ENCODE measurements around the gene GPA33. TPM values are rescaled to one million over a fixed set of nuclear protein-coding genes. Genes with fewer than 3 reads are reported as not detected.

The GPA33 gene
- total RNA-seq, 4 donors from 2014 or later: 1.7 TPM; not detected in 3

- WGBS, 2 donors (ENCODE audit: low coverage in 1 of 2): 75 to 80% methylated on average over 1 to 4 of the region's 4 CpGs
- Histone ChIP-seq H3K4me1 (no peaks in the 10 kb centered on the region), H3K9me3 (no peaks in the 10 kb centered on the region), H3K27me3 (peaks cover 37% of the 10 kb centered on the region), H3K36me3 (no peaks in the 10 kb centered on the region), H3K27ac (no peak overlapping the region), H3K4me3 (no peak overlapping the region)
- TF ChIP-seq POLR2AphosphoS5 (IDR thresholded peaks at IDR 0.05): no peak
- TF ChIP-seq CTCF (IDR thresholded peaks at IDR 0.05): no peak
- TF ChIP-seq EP300 (IDR thresholded peaks at IDR 0.05): no peak
- TF ChIP-seq POLR2A (IDR thresholded peaks at IDR 0.05): no peak
- ATAC-seq: no peak
These were observed 40.8 kb upstream of the GPA33 start for GRCh38 chr1:167130829-167131510.

- no peak for TF ChIP-seq POLR2A (IDR thresholded peaks at IDR 0.05)
- TF ChIP-seq EP300 (IDR thresholded peaks at IDR 0.05): no peak
- TF ChIP-seq CTCF (IDR thresholded peaks at IDR 0.05): no peak
- no peak for TF ChIP-seq POLR2AphosphoS5 (IDR thresholded peaks at IDR 0.05)
- Histone ChIP-seq H3K4me1 (no peaks in the 10 kb centered on the region), H3K4me3 (no peak overlapping the region), H3K27me3 (peaks cover 39% of the 10 kb centered on the region), H3K36me3 (no peaks in the 10 kb centered on the region), H3K9me3 (no peaks in the 10 kb centered on the region), H3K27ac (no peak overlapping the region)
- no peak for ATAC-seq
- WGBS, 2 donors (ENCODE audit: low coverage in 1 of 2): 78 to 80% methylated on average over 11 to 15 of the region's 17 CpGs
These were observed 38.4 kb upstream of the GPA33 start for GRCh38 chr1:167128261-167129227.

- Histone ChIP-seq H3K9me3 (no peaks in the 10 kb centered on the region), H3K4me3 (no peak overlapping the region), H3K36me3 (no peaks in the 10 kb centered on the region), H3K27ac (no peak overlapping the region), H3K4me1 (no peaks in the 10 kb centered on the region), H3K27me3 (peaks cover 39% of the 10 kb centered on the region)
- 71 to 79% methylated on average over 1 to 5 of the region's 5 CpGs for WGBS, 2 donors (ENCODE audit: low coverage in 1 of 2)
- TF ChIP-seq POLR2AphosphoS5 (IDR thresholded peaks at IDR 0.05): no peak
- TF ChIP-seq EP300 (IDR thresholded peaks at IDR 0.05): no peak
- no peak for ATAC-seq
These were observed 37.5 kb upstream of the GPA33 start for GRCh38 chr1:167127661-167128060.

- 100% methylated on average over 2 of the region's 5 CpGs; no CpG with 5 or more reads in 1 of the 2 donors for WGBS, 2 donors (ENCODE audit: low coverage in 1 of 2)
- no peak for ATAC-seq
- H3K4me1 ChIP-seq: no peaks in the 10 kb centered on the region
- H3K9me3 ChIP-seq: no peaks in the 10 kb centered on the region
- peaks cover 39% of the 10 kb centered on the region for H3K27me3 ChIP-seq
- no peak overlapping the region for H3K27ac ChIP-seq
- TF ChIP-seq EP300 (IDR thresholded peaks at IDR 0.05) (no peak), POLR2A (IDR thresholded peaks at IDR 0.05) (no peak), POLR2AphosphoS5 (IDR thresholded peaks at IDR 0.05) (no peak), CTCF (IDR thresholded peaks at IDR 0.05) (no peak)
- H3K4me3 ChIP-seq: no peak overlapping the region
- H3K36me3 ChIP-seq: no peaks in the 10 kb centered on the region
These were observed 37.1 kb upstream of the GPA33 start for GRCh38 chr1:167127236-167127635.

GRCh38 chr1:167126811-167127210 is 36.6 kb upstream of the GPA33 start:
- no peaks in the 10 kb centered on the region for H3K9me3 ChIP-seq
- peaks cover 0 to 1% (median 0%) of the 10 kb centered on the region in 3 donors for H3K4me1 ChIP-seq
- no peak overlapping the region for H3K27ac ChIP-seq
- H3K4me3 ChIP-seq: no peak overlapping the region
- 84 to 88% methylated on average over 4 to 12 of the region's 17 CpGs for whole genome bisulfite sequencing, 2 donors (ENCODE audit: low coverage in 1 of 2)
- H3K36me3 ChIP-seq: no peaks in the 10 kb centered on the region
- ATAC-seq: no peak
- TF ChIP-seq POLR2A (IDR thresholded peaks at IDR 0.05): no peak
- TF ChIP-seq CTCF (IDR thresholded peaks at IDR 0.05): no peak
- no peak for TF ChIP-seq POLR2AphosphoS5 (IDR thresholded peaks at IDR 0.05)
- TF ChIP-seq EP300 (IDR thresholded peaks at IDR 0.05): no peak
- peaks cover 39% of the 10 kb centered on the region for H3K27me3 ChIP-seq
